Posterior cingulate gyrus (tissue), 11 donors: Measurements from ENCODE around the gene TRIM17.
A peak's percentile ranks its signal among the peaks of the same experiment; 100 is the strongest.

Source experiments
- DNase-seq, 10 donors: peaks; one replicate each; pipeline versions ENCODE4 v3.0.0 to v3.0.0-alpha.2; 2020 to 2021; ENCODE audit warnings: mixed read lengths in 3 of 10
- intact Hi-C: fragments of 100-400 bp; cut with DNase I; formaldehyde crosslinking; loops from one replicate; pipeline ENCODE4 v1.15.1; 2023

Gene TRIM17

GRCh38 chr1:228405979-228406228 is 10.8 kb downstream of the TRIM17 start:
- intact Hi-C loops, result loop anchor here (5.0 to 10.0 kb wide), 2 partner anchors 51 to 261 kb away; partner anchors contain the start of genes GJC2 and GUK1
- no peak for DNase-seq

DNA sequence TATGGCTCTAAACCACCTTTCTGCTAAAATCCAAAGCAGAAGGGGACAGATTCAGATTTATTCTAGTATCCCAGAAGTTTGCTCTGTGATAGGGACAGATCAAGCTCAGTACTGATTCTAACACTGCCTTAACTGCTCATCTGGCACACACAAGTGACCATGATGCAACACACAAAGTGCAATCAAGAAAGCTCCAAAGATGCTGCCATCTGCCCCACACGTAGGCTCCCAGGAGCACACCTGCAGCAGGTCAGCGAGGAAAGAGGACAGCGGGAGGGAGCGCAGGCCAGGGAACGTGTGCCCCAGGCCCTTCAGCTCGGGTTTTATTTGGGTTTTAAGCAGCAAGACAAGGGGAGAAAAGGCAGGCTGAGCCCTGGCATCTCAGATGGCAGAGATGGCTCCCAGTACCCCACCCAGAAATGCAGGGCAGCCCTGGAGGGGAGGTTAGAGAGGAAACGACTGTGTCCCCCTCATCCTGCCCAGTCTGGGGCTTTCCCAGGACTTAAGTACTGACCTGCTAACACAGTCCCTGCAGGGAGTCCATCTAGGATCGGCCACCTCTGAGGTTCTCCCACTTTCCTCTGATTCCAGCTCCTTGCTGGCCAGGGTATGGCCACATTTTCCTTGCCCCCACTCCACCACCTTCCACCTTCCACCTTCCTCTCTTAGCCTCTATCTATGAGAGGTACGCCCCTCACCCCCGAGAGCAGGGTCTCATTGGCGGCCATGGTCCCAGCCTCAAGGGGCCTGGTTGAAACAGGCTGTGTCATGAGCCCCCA is 11.3 kb downstream of the TRIM17 start:
- peak in 2 of 10 donors; percentile 13 to 77 for DNase-seq
- intact Hi-C loops, result loop anchor here (5.0 to 10.0 kb wide), 2 partner anchors 52 to 261 kb away; partner anchors contain the start of genes GJC2 and GUK1

GRCh38 chr1:228404107-228404720 is 12.4 kb downstream of the TRIM17 start:
- intact Hi-C loops, result loop anchor here (10.0 kb wide), 1 partner anchor 259 kb away; the partner anchor contains the start of genes GJC2 and GUK1
- DNase-seq, result peak in 2 of 10 donors; percentile 5 to 65

GRCh38 chr1:228403231-228403631 is 13.4 kb downstream of the TRIM17 start:
- peak in 3 of 10 donors; percentile 2 to 68 (median 16) for DNase-seq
- intact Hi-C loops, result loop anchor here (10.0 kb wide), 1 partner anchor 258 kb away; the partner anchor contains the start of genes GJC2 and GUK1

GRCh38 chr1:228402641-228403025 is 14.0 kb downstream of the TRIM17 start:
- DNase-seq, result peak in 2 of 10 donors; percentile 5 to 9
- intact Hi-C loops, result loop anchor here (10.0 kb wide), 1 partner anchor 258 kb away; the partner anchor contains the start of genes GJC2 and GUK1

DNA sequence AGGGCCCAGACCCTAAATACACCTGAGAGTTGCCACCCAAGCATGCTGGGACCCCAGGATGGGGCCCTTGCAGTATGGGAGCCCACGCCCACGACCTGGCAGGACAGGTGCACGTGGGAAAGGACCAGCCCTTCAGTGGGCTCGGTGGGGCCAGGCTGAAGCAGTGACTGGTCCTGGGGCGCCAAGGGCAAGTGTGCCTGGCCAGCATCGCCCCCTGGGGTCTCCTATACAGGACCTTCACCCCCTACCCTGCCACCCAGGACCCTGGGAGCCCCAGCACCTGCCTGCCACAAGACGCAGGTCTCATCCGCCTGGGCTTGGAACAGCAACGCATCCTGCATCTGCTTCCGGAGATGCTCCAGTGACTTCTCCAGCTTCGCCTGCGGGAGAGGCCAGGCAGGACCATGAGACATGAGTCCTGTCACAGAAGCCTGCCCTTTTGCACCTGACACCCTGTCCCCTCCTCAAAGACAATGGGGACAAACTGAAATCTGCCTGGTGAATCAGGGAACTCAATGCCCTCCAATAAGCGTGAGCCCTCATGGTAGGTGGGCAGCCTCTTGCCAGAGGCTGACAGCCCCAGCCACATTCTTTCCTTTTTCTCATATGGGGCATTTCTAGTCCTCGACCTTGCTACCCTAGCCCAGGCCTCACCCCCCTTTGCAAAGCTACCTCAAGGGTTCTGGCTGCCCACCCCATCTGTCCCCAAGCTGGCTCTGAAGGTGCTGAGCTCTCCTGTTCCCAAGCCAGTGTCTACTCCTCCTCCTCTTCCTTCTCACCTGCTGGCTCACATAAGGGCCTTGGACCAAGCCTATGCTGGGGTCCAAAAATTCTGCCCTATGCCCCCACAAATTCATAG is 14.7 kb downstream of the TRIM17 start:
- intact Hi-C loops, result loop anchor here (10.0 kb wide), 1 partner anchor 257 kb away; the partner anchor contains the start of genes GJC2 and GUK1
- peak in 3 of 10 donors; percentile 4 to 66 (median 54) for DNase-seq

DNA sequence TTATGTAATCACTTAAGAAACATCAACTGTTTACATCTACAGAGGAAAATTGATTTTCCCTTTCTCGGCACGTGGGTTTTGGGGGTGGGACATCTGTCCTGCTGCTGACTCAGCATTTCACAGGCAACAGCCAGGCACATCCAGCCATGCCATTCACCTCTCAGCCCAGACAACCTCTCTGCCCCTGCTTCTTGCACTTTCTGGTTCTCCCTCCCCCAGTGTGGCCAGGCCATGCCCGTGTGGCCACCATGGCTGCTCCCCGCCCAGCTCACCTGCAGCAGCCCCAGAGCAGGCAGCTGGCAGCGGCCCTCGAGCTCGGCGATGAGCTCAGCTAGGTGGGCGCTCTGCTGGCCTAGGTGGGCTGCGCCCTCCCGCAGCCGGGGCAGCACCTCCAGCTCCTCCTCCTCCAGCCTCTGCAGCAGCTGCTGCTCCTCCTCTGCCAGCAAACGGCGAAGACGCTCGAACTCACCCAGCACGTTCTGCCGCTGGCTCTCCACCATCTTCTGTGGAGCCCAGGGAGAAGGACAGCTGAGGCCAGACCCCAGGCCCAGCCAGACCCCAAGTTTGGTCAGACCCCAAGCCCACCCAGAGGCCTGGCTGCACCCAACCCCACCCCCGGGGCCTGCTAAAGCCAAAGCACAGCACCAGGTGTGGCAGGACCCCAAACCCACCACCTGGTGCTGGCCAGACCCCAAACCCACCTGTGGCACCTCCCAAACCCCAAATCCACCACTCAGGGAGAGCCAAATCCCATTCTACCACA is 15.8 kb downstream of the TRIM17 start:
- intact Hi-C loops, result loop anchor here (10.0 kb wide), 1 partner anchor 256 kb away; the partner anchor contains the start of genes GJC2 and GUK1
- DNase-seq, result peak in 3 of 10 donors; percentile 10 to 67 (median 61)

DNA sequence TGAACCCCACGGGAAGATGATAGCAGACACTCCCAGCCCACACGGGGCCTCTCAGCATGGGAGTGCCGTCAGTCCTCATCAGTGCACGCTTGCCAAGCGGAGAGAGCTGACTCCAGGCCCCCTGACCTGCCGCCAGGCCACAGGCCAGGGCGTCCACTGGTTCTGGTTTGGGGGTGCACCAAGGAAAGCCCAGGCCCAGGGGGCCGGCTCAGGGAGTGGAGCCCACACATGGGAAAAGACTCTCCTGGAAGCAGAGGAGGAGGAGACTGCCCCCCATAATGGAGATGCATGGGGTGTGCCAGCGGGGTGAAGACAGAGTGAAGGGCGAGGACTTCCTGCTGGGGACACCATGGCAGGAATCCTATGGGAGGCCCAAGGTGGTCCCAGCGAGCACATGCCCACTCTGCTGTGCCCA is 16.4 kb downstream of the TRIM17 start:
- intact Hi-C loops, result loop anchor here (10.0 kb wide), 1 partner anchor 255 kb away; the partner anchor contains the start of genes GJC2 and GUK1
- peak in 3 of 10 donors; percentile 4 to 71 (median 65) for DNase-seq

DNA sequence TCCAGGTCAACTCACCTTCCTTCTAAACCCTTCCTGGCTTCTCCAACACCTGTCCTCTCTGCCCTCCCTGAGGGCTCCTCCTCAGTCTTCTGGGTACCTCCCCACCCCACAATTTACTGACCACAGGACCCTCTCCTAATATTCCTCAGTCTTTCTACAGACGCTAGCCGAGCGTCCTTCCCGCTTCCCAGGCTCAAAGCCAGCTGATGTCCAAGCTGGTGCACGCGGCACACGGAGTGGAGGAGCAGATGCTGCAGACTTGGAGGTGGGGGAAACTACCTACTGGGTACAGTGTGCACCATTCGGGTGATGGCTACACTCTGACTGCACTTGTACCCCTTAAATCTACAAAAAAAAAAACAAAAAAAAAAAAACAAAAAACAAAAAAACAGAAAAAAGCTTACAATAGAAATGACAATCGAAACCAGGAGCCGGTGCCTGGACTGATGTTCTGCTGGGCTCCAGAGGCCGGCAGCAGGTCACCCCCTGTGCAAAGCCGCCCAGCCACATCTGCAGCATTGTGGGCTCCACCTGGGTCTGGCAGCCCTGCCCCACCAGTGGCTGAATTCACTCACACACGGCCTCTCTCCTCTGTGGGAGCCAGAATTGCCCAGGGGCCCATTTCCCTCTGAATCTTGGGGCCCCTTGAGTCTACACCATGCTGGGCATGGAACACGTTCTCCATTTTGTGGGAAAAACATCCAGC is 17.0 kb downstream of the TRIM17 start:
- intact Hi-C loops, result loop anchor here (10.0 kb wide), 1 partner anchor 255 kb away; the partner anchor contains the start of genes GJC2 and GUK1
- DNase-seq, result peak in 2 of 10 donors; percentile 68 to 81

GRCh38 chr1:228398741-228399461 is 17.8 kb downstream of the TRIM17 start:
- intact Hi-C loops, result no loop called here
- peak in 2 of 10 donors; percentile 54 for DNase-seq

- DNase-seq, result peak in 3 of 10 donors; percentile 3 to 32 (median 22)
- intact Hi-C loops, result no loop called here
Observed at GRCh38 chr1:228397966-228398365, 18.7 kb downstream of the TRIM17 start.

DNA sequence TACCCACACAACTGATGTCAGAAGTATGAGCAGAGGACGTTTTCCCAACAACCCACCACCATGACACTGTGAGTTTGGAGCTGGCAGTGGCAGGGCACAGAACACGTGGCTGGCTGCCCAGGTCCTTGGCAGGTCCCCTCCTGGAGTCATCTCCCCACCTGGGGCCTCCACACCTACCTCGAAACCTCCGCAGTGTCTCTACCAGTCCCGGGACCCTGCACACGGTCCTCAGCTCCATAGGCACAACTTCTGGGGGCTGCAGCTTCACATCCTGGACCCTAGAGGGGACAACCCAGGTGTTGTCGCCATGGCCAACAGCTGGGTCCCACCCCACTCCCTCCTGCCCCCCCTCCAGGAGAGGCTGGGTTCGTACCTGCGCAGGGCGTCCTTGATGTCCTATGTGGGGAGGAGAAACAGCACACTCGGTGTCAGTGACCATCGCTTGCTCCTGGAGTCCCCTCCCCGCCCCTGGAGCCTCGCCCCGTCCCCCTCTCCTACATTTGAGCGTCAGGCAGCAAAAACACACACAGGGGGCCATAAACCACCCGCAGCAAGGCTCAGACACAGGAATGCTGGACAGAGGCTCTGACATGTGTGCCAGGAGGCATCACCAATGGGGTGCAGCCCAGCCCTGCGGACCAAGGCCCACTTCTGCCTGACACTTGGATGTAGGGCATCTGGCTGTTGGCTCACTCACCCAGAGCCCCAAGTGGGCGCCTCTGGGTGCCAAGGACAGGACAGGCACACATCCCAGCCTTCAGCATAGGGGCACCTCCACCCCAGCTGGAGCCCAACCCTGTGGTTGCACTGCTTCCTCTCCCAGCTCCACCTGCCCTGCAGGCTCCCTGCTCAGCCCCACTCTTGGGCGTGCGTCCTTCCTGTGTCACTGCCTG is 19.6 kb downstream of the TRIM17 start:
- DNase-seq, result peak in 4 of 10 donors; percentile 11 to 72 (median 56)
- intact Hi-C loops, result no loop called here

DNA sequence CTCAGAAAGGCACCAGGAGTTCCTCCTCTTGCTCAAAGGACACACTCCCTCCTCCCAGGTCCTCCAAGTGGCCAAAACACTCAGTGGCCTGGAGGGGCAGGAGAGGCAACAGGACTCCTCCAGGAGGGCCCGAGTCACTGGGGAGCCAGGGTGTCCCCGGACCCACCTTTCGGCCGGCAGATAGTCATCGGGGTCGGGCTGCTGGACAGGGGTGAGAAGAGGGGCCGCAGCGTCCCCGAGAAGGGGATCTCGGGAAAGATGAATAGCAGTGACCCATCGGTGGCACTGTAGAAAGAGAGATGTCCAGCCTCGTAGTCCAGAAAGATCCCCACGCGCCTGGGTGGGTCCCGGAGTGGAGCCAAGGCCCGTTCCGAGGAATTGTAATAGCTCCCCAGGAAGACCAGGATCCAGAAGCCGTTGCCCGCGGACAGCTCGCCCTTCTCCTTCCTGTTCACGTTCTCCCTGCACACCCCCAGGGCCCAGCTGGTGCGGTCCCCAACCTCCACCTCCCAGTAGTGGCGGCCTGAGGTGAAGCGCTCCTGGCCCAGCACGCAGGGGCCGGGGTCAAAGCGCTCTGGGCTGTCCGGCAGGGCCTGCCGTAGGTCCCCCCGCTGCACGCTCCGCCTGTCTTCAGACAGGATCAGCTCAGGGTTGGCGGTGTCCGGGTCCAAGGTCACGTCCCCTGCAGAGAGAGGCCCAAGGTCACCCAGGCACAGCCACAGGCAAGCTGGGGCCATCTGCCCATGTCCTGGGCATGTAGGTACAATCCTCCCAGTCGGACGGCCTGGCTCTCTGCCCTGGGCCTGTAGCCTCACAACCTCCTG is 21.9 kb downstream of the TRIM17 start:
- intact Hi-C loops, result no loop called here
- peak in 4 of 10 donors; percentile 11 to 83 (median 48) for DNase-seq

- intact Hi-C loops, result no loop called here
- peak in 3 of 10 donors; percentile 22 to 77 (median 61) for DNase-seq
Observed at GRCh38 chr1:228393811-228394570, 22.7 kb downstream of the TRIM17 start.

GRCh38 chr1:228393268-228393701 is 23.4 kb downstream of the TRIM17 start:
- DNase-seq, result peak in 3 of 10 donors; percentile 32 to 92 (median 81)

More at GRCh38 chr1:228393268-228393701, 23.4 kb downstream of the TRIM17 start:
- intact Hi-C loops, result no loop called here
